ENCODE results near the gene S100A4.

The S100A4 gene

GRCh38 chr1:153503766-153504165 lies 41.8 kb downstream of the S100A4 start:
- DNase-seq: no peak

- no peak for DNase-seq
These were observed 46.9 kb downstream of the S100A4 start for GRCh38 chr1:153498746-153499145.

GRCh38 chr1:153495536-153495935 lies 50.1 kb downstream of the S100A4 start:
- no peak for DNase-seq

- DNase-seq: peak; percentile 44
These were observed 50.5 kb downstream of the S100A4 start for GRCh38 chr1:153494976-153495535.

Measured in activated effector memory CD4-positive, alpha-beta T cell treated with Interleukin-2 at 50 U/mL for 16 hours (primary cell).